Body of pancreas (tissue), 4 donors: ENCODE data around the gene PCID2. TPM values are rescaled to one million over a fixed set of nuclear protein-coding genes. Genes with fewer than 3 reads are reported as not detected.

Source experiments
- ATAC-seq: fragments of 150-250 bp; one replicate; pipeline ENCODE4 v1.9.1; 2016
- DNase-seq, 4 donors: peaks; one replicate each; pipeline ENCODE4 v3.0.0-alpha.2; 2019
- H3K27ac ChIP-seq, 4 donors: fragments of 200-600 bp; sonication (generic); 1 replicate in 3 of 4; 2 replicates in 1 of 4; pipeline versions ENCODE4 v1.5.1 to v1.6.1; 2016 to 2019; ENCODE audit warnings: mild to moderate bottlenecking in 1 of 4, mixed read lengths in 1 of 4, moderate library complexity in 1 of 4
- H3K27me3 ChIP-seq, 2 donors: fragments of 200-600 bp; sonication (generic); one replicate each; pipeline ENCODE4 v1.6.0; 2016; ENCODE audit warnings: mild to moderate bottlenecking in 1 of 2
- H3K36me3 ChIP-seq, 2 donors: fragments of 200-600 bp; sonication (generic); replicated peaks in 1 of 2; 2 replicates each; pipeline ENCODE4 v1.5.1; 2016; ENCODE audit warnings: low read depth in 2 of 2; ENCODE audit not compliant: insufficient read depth in 1 of 2
- H3K4me1 ChIP-seq: fragments of 200-600 bp; sonication (generic); one replicate; pipeline ENCODE4 v1.6.0; 2016
- H3K4me3 ChIP-seq, 2 donors: fragments of 200-600 bp; sonication (generic); 1 replicate in 1 of 2; 2 replicates in 1 of 2; pipeline ENCODE4 v1.5.1; 2016 to 2019
- H3K9me3 ChIP-seq, 3 donors: fragments of 200-600 bp; sonication (generic); 1 replicate in 2 of 3; 2 replicates in 1 of 3; pipeline ENCODE4 v1.5.1; 2016
- POLR2A ChIP-seq, 3 donors: fragments of 450-650 bp; IDR thresholded peaks; one replicate each; pipeline ENCODE4 v1.6.1; 2016; ENCODE audit warnings: antibody characterized with exemption in 3 of 3, mild to moderate bottlenecking in 2 of 3
- WGBS, 2 donors: methylation state at CpG; one replicate each; pipeline ENCODE4 v1.1.5; 2017; 5-methylcytosine and 5-hydroxymethylcytosine counted together
- intact Hi-C: fragments of 100-400 bp; cut with DNase I; formaldehyde crosslinking; loops from one replicate; pipeline ENCODE4 v1.15.1; 2023
- total RNA-seq, 2 donors: library from RNA; depleted of rRNA; stranded (reverse); fragments of >200 nt; gene quantifications; one replicate each; pipeline ENCODE4 v1.1.0, GENCODE V29; 2016
- TF ChIP-seq, protein P1 (sequence below), 7 experiments: fragments of 450-650 bp in 4 of 7; fragments of 200-600 bp in 3 of 7; sonication (generic) in 3 of 7; IDR thresholded peaks; one replicate each; pipeline ENCODE4 v1.5.1; 2016 to 2019; ENCODE audit warnings: antibody characterized with exemption in 7 of 7

PCID2 gene
- total RNA-seq, 2 donors from 2014 or later = 23.7 to 33.7 TPM

DNA sequence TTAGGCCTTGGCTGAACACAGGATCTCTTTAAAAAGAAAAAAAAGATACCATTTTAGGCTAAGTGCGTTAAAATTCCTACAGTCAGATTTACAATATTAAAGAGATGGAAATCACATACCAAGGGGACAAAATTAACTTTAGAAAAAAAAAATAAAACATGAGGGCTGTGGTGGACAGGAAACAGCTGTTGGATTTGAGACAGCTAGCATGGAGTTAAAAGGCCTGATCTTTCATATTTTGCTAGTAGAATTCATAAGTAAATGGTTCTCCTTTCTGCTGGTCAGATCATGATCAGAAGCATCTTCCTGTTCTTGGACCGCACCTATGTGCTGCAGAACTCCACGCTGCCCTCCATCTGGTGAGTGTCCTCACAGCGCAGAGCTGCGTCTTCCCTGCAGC lies 20.7 kb upstream of the PCID2 start:
- WGBS, 2 donors = 89 to 90% methylated on average over 5 of the region's 5 CpGs
- H3K9me3 ChIP-seq = no peaks in the 10 kb centered on the region
- DNase-seq (no peak), ATAC-seq (no peak)
- H3K4me1 ChIP-seq = no peaks in the 10 kb centered on the region
- H3K4me3 ChIP-seq = no peak overlapping the region
- TF ChIP-seq POLR2A (IDR thresholded peaks at IDR 0.05) = no peak
- TF ChIP-seq, protein P1, sequence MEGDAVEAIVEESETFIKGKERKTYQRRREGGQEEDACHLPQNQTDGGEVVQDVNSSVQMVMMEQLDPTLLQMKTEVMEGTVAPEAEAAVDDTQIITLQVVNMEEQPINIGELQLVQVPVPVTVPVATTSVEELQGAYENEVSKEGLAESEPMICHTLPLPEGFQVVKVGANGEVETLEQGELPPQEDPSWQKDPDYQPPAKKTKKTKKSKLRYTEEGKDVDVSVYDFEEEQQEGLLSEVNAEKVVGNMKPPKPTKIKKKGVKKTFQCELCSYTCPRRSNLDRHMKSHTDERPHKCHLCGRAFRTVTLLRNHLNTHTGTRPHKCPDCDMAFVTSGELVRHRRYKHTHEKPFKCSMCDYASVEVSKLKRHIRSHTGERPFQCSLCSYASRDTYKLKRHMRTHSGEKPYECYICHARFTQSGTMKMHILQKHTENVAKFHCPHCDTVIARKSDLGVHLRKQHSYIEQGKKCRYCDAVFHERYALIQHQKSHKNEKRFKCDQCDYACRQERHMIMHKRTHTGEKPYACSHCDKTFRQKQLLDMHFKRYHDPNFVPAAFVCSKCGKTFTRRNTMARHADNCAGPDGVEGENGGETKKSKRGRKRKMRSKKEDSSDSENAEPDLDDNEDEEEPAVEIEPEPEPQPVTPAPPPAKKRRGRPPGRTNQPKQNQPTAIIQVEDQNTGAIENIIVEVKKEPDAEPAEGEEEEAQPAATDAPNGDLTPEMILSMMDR (IDR thresholded peaks at IDR 0.05) = no peak
- no peaks in the 10 kb centered on the region for H3K27me3 ChIP-seq
- no peak overlapping the region for H3K27ac ChIP-seq
- intact Hi-C loops = no loop called here
- peaks cover 0 to 13% of the 10 kb centered on the region in 2 donors for H3K36me3 ChIP-seq

DNA sequence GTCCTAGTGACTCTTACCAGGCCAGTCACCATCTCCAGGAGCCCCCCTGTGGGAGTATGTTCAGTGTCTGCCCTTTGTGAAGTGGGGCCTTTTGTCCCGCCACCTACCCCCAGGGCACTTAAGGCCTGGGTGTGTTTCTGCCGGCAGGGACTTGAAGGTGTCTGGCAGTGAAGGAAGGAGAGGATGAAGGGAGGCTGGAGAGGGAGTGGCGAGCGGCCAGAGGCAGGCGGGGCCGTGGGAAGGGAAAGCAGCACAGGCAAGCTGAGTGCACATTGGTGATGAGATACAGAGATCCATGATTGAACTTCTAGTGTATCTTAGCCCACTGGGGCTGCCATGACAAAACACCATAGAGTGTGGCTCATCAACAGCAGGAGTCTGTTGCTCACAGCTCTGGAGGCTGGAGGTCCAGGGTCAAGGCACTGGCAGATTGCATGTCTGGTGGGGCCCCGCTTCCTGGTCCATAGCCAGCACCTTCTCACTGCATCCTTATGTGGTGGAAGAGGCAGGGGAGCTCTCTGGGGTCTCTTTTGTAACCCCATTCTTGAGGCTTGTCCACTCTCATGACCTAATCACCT lies 18.5 kb upstream of the PCID2 start:
- Histone ChIP-seq H3K27me3 (no peaks in the 10 kb centered on the region), H3K27ac (no peak overlapping the region), H3K36me3 (peaks cover 0 to 13% of the 10 kb centered on the region in 2 donors), H3K4me1 (no peaks in the 10 kb centered on the region), H3K4me3 (no peak overlapping the region), H3K9me3 (no peaks in the 10 kb centered on the region)
- TF ChIP-seq, protein P1 (IDR thresholded peaks at IDR 0.05) = no peak
- TF ChIP-seq POLR2A (IDR thresholded peaks at IDR 0.05) = no peak
- no peak for ATAC-seq
- WGBS, 2 donors = 89 to 94% methylated on average over 7 of the region's 7 CpGs
- DNase-seq = no peak
- intact Hi-C loops = no loop called here

DNA sequence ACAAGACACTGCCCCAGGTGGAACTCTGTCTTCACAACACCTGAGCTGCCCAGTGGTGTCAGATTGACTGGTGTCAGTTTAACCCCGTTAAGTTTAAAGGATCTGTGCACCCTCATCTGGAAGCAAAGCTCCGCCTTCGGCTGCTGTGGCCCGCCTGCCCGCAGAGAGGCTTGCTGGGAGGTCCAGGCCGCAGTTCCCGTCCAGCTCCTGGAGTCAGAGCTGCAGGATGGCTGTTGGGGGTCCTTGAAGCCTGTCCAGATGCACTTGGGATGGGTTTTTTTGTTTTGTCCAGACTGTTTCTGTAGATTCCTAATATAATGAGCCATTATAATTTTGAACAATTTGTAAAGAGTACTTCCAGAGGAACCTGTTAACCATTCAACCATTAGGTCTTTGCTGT lies 17.0 kb upstream of the PCID2 start:
- H3K36me3 ChIP-seq = peaks cover 0 to 13% of the 10 kb centered on the region in 2 donors
- intact Hi-C loops = no loop called here
- 88 to 92% methylated on average over 7 of the region's 7 CpGs for WGBS, 2 donors
- no peak for DNase-seq
- TF ChIP-seq POLR2A (IDR thresholded peaks at IDR 0.05) = no peak
- TF ChIP-seq, protein P1 (IDR thresholded peaks at IDR 0.05) = no peak
- no peaks in the 10 kb centered on the region for H3K9me3 ChIP-seq
- no peaks in the 10 kb centered on the region for H3K27me3 ChIP-seq
- H3K4me1 ChIP-seq = peaks cover under 1% of the 10 kb centered on the region
- ATAC-seq = no peak
- H3K4me3 ChIP-seq = no peak overlapping the region
- H3K27ac ChIP-seq = no peak overlapping the region

DNA sequence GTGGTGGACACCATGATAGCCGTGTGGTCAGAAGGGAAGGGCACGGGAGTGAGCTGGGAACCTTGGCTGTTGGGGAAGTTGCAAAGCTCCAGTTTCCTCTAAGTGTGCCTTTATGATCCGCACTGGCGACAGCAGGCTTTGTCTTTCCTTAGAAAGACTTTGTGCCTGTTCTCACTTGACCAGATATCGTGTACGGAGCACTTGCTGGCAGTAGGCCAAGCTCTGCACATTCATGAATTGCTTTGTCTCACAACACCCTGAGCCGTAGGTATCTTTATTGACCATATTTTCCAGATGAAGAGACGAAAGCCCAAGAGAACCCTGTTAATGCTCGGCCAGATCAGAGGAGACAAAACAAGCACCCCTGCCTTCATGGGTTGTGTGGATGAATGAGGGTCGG lies 16.0 kb upstream of the PCID2 start:
- Histone ChIP-seq H3K4me1 (peaks cover 7% of the 10 kb centered on the region), H3K9me3 (no peaks in the 10 kb centered on the region), H3K4me3 (no peak overlapping the region), H3K27me3 (no peaks in the 10 kb centered on the region), H3K27ac (no peak overlapping the region), H3K36me3 (peaks cover 0 to 10% of the 10 kb centered on the region in 2 donors)
- 86 to 99% methylated on average over 10 of the region's 10 CpGs for WGBS, 2 donors
- intact Hi-C loops = no loop called here
- DNase-seq (peak in 3 of 4 donors; percentile 15 to 41 (median 30)), ATAC-seq (no peak)
- TF ChIP-seq, protein P1 (IDR thresholded peaks at IDR 0.05) = no peak
- no peak for TF ChIP-seq POLR2A (IDR thresholded peaks at IDR 0.05)

DNA sequence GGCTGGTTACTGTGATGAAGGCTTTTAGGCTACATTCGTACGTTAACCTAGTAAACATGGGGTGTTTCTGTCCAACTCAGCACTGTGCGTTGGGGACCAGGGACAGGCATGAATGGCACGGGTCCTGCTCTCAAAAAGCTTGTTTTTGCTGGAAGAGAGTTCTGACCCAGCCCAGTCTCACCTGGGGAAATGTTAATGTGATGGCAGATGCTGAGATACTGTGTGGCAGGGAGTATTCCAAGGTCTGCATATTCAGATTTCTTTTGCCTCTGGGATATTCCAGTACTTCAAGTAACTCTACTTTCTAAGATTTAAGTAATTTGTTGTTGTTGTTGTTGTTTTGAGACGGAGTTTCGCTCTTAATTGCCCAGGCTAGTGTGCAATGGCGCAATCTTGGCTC lies 14.6 kb upstream of the PCID2 start:
- Histone ChIP-seq H3K4me1 (peaks cover 7% of the 10 kb centered on the region), H3K36me3 (peaks cover 0 to 5% of the 10 kb centered on the region in 2 donors), H3K27me3 (no peaks in the 10 kb centered on the region), H3K27ac (no peak overlapping the region), H3K9me3 (no peaks in the 10 kb centered on the region), H3K4me3 (no peak overlapping the region)
- ATAC-seq = no peak
- intact Hi-C loops = no loop called here
- DNase-seq = no peak
- WGBS, 2 donors = 91 to 99% methylated on average over 7 of the region's 7 CpGs
- TF ChIP-seq POLR2A (IDR thresholded peaks at IDR 0.05) = no peak
- TF ChIP-seq, protein P1 (IDR thresholded peaks at IDR 0.05) = no peak
